PFSK-1 (cell line): ENCODE results near the gene CHTOP.

Experiments
- FOXP2 ChIP-seq: optimal IDR thresholded peaks from 2 replicates; pipeline ENCODE3; 2011; ENCODE audit warnings: borderline replicate concordance, control low read depth, inconsistent platforms; ENCODE audit not compliant: insufficient read depth; ENCODE audit errors: extremely low read length, extremely low read depth
- POLR2AphosphoS5 ChIP-seq: IDR thresholded peaks from 2 replicates; pipeline ENCODE4 v1.6.1; 2012; ENCODE audit warnings: low read depth, mild to moderate bottlenecking, control low read depth, low read length, moderate library complexity
- SIN3A ChIP-seq: IDR thresholded peaks from 2 replicates; pipeline ENCODE4 v1.6.1; 2012; ENCODE audit warnings: mild to moderate bottlenecking, low read length, moderate library complexity, borderline replicate concordance; ENCODE audit not compliant: insufficient read depth
- TAF1 ChIP-seq: IDR thresholded peaks from 2 replicates; pipeline ENCODE4 v1.6.1; 2012; ENCODE audit warnings: low read length, control low read depth, borderline replicate concordance; ENCODE audit not compliant: insufficient read depth
- TF ChIP-seq, protein P1 (sequence below), 2 experiments: IDR thresholded peaks; 2 replicates each; pipeline versions ENCODE4 v1.6.1 to v1.8.0; 2011 to 2012; ENCODE audit warnings: low read depth in 2 of 2, low read length in 2 of 2, control low read depth in 1 of 2, inconsistent platforms in 1 of 2, mild to moderate bottlenecking in 1 of 2, moderate library complexity in 1 of 2; ENCODE audit not compliant: insufficient read depth in 1 of 2

CHTOP gene

DNA sequence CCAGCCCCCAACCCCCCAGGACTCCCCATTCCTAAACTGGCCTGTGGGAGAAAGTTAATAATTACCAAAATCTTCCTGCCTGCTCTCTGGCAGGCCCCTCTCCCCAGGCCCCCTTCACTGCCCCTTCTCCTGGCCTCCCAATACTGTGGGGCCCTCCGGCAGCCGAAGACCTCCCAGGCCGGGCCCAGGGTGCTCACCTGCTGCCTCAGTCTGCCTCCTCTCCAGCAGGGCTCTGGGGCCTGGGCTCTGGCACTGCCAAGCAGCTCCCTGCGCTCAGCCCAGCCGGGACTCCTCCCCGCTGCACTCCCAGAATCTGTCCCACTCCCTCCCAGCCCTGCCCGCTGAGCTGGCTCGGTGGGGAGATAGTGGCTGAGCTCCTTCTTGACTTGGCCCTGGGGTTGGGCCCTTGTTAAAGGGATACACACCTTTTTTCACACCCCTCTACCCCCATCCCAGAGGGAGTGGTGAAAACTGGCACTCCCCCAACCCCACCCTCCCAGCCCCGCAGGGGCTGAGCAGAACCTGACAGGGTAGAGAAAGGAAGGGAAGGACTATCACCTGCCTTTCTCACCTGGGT is 21.0 kb upstream of the CHTOP start, which contains the start of gene S100A16:
Gene S100A16 (minus strand): TSS at position 383 of the 577 bp plus-strand sequence. CDS start 4,986 bp downstream, outside the sequence.
- TF ChIP-seq SIN3A: no peak
- TF ChIP-seq FOXP2: no peak
- TF ChIP-seq POLR2AphosphoS5: no peak
- no peak for TF ChIP-seq TAF1
- TF ChIP-seq, protein P1, sequence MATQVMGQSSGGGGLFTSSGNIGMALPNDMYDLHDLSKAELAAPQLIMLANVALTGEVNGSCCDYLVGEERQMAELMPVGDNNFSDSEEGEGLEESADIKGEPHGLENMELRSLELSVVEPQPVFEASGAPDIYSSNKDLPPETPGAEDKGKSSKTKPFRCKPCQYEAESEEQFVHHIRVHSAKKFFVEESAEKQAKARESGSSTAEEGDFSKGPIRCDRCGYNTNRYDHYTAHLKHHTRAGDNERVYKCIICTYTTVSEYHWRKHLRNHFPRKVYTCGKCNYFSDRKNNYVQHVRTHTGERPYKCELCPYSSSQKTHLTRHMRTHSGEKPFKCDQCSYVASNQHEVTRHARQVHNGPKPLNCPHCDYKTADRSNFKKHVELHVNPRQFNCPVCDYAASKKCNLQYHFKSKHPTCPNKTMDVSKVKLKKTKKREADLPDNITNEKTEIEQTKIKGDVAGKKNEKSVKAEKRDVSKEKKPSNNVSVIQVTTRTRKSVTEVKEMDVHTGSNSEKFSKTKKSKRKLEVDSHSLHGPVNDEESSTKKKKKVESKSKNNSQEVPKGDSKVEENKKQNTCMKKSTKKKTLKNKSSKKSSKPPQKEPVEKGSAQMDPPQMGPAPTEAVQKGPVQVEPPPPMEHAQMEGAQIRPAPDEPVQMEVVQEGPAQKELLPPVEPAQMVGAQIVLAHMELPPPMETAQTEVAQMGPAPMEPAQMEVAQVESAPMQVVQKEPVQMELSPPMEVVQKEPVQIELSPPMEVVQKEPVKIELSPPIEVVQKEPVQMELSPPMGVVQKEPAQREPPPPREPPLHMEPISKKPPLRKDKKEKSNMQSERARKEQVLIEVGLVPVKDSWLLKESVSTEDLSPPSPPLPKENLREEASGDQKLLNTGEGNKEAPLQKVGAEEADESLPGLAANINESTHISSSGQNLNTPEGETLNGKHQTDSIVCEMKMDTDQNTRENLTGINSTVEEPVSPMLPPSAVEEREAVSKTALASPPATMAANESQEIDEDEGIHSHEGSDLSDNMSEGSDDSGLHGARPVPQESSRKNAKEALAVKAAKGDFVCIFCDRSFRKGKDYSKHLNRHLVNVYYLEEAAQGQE (IDR thresholded peaks at IDR 0.05; ENCODE audit: insufficient read depth in 1 of 2, low read depth in 2 of 2, low read length in 2 of 2): no peak

DNA sequence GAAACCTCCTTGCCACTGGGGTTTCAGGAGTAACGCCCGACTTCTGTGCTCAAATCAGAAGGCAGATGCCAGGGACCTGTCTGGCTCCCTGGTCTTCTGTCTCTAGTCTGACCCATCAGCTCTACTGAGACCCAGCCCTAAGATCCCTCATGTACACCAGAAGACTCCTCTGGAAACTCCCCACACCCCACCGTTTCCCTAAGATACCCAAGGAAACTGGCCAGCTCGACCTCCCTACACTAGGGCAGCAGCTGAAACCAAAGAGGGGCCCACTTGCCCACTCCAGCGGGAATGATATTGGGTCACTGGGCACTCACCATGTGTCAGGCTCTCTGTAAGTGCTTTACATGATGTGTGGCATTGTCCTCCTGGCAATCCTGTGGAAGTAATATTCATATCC is 20.5 kb upstream of the CHTOP start:
- TF ChIP-seq, protein P1 (IDR thresholded peaks at IDR 0.05; ENCODE audit: insufficient read depth in 1 of 2, low read depth in 2 of 2, low read length in 2 of 2): no peak
- TF ChIP-seq SIN3A: no peak
- no peak for TF ChIP-seq FOXP2
- TF ChIP-seq POLR2AphosphoS5: no peak
- TF ChIP-seq TAF1: no peak

DNA sequence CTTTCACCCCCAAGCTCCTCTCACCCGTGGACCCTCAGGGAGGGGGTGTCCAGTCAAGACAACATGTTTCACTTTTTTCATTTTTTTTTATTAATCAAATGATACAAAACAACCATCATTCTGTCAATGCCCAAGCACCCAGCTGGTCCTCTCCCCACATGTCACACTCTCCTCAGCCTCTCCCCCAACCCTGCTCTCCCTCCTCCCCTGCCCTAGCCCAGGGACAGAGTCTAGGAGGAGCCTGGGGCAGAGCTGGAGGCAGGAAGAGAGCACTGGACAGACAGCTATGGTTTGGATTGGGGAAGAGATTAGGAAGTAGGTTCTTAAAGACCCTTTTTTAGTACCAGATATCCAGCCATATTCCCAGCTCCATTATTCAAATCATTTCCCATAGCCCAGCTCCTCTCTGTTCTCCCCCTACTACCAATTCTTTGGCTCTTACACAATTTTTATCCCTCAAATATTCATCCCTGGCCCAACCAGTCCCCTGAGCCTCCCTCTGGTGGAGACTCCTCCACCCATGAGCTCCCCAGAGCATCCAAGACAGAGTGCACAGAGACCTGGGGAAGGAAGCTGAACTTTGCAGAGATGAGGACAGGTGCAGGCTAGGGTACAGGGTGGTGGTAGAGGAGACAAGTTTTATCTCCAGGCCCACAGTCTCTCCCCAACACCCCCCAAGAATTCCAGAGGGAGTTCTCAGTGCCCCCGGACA is 19.5 kb upstream of the CHTOP start:
- no peak for TF ChIP-seq TAF1
- TF ChIP-seq POLR2AphosphoS5: no peak
- TF ChIP-seq FOXP2: no peak
- TF ChIP-seq SIN3A: no peak
- TF ChIP-seq, protein P1 (IDR thresholded peaks at IDR 0.05; ENCODE audit: insufficient read depth in 1 of 2, low read depth in 2 of 2, low read length in 2 of 2): no peak

DNA sequence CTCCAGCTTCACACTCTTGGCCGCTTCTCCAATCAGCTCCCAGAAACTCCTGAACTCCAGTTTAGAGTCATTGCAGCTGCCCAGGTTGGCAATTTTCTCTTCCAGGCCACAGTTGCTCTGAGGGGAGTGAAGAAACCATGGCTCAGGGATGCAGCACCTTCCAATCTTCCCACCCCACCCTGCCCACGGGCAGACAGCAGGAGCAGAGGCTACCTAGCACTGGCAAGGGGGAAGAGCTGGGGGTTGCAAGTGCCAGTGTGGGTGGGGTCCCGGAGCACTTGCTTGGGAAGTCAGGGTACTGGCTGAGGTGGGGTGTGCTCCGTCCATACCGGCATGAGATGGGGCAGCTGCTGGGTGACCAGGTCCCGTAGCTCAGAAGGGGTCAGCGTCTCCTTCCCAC is 19.0 kb upstream of the CHTOP start:
- no peak for TF ChIP-seq TAF1
- no peak for TF ChIP-seq FOXP2
- TF ChIP-seq, protein P1 (IDR thresholded peaks at IDR 0.05; ENCODE audit: insufficient read depth in 1 of 2, low read depth in 2 of 2, low read length in 2 of 2): no peak
- no peak for TF ChIP-seq SIN3A
- no peak for TF ChIP-seq POLR2AphosphoS5

DNA sequence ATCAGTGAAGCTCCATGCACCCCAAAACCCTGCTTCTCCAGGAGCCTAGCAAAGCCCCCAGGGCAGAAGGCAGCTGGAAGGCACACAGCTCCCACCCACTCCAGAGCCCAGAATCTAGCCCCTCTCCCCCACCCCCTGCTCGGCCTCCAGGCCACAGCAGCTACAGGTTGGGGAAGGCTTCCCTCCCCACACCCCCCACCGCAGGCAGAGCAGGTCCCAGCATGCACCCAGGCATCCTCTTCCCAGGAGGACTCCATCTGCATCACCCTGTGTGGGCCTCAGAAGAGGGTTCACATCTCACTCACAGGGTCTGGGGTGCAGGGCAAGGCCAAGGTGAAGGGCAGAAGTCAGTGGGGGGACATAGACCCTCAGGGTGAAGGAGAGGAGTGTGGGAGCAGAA is 18.5 kb upstream of the CHTOP start:
- TF ChIP-seq TAF1 (no peak), POLR2AphosphoS5 (no peak), SIN3A (no peak), FOXP2 (no peak)
- TF ChIP-seq, protein P1 (IDR thresholded peaks at IDR 0.05; ENCODE audit: insufficient read depth in 1 of 2, low read depth in 2 of 2, low read length in 2 of 2): no peak
